ENCODE data around the gene RASA4B. TPM values are rescaled to one million over a fixed set of nuclear protein-coding genes. Genes with fewer than 3 reads are reported as not detected.
A peak's percentile ranks its signal among the peaks of the same experiment; 100 is the strongest.
"Not testable (repeated sequence)": the region's sequence is repeated elsewhere in the genome, so short reads cannot be mapped to it uniquely, and the experiment has no call there.

RASA4B gene
- total RNA-seq, 1 donor from 2014 or later, result 2.6 TPM

- DNase-seq (ENCODE audit: low read depth in 2 of 2), result not testable (repeated sequence)
Measured at GRCh38 chr7:102474116-102474515, 43.5 kb downstream of the RASA4B start.

GRCh38 chr7:102473271-102473991 is 44.1 kb downstream of the RASA4B start:
- DNase-seq (ENCODE audit: low read depth in 2 of 2), result no peak

- DNase-seq (ENCODE audit: low read depth in 2 of 2), result no peak
Measured at GRCh38 chr7:102472126-102473041, 45.2 kb downstream of the RASA4B start.

- DNase-seq (ENCODE audit: low read depth in 2 of 2), result no peak
Measured at GRCh38 chr7:102471791-102472125, 45.8 kb downstream of the RASA4B start.

- DNase-seq (ENCODE audit: low read depth in 2 of 2), result no peak
Measured at GRCh38 chr7:102469972-102470825, 47.4 kb downstream of the RASA4B start.

- DNase-seq (ENCODE audit: low read depth in 2 of 2), result no peak
Measured at GRCh38 chr7:102469351-102469971, 48.1 kb downstream of the RASA4B start.

GRCh38 chr7:102468478-102469350 is 48.9 kb downstream of the RASA4B start:
- DNase-seq (ENCODE audit: low read depth in 2 of 2), result no peak

- DNase-seq (ENCODE audit: low read depth in 2 of 2), result no peak
Measured at GRCh38 chr7:102467581-102468477, 49.7 kb downstream of the RASA4B start.

GRCh38 chr7:102466097-102466496 is 51.5 kb downstream of the RASA4B start:
- no peak for DNase-seq (ENCODE audit: low read depth in 2 of 2)

- DNase-seq (ENCODE audit: low read depth in 2 of 2), result peak; percentile 66 to 93
Measured at GRCh38 chr7:102464577-102465280, 52.8 kb downstream of the RASA4B start, which contains the start of the genes ALKBH4 and LRWD1. Gene ALKBH4, minus strand, starts transcription at chr7:102464863. Its CDS starts 27 bp downstream, at chr7:102464836. Gene LRWD1, plus strand, starts transcription at chr7:102464984. Its CDS starts 97 bp downstream, at chr7:102465081.

GRCh38 chr7:102463841-102464576 is 53.6 kb downstream of the RASA4B start:
- DNase-seq (ENCODE audit: low read depth in 2 of 2), result peak in 1 of 2 donors; percentile 16

- DNase-seq (ENCODE audit: low read depth in 2 of 2), result no peak
Measured at GRCh38 chr7:102460467-102460866, 57.1 kb downstream of the RASA4B start.

GRCh38 chr7:102459221-102459844 is 58.2 kb downstream of the RASA4B start:
- no peak for DNase-seq (ENCODE audit: low read depth in 2 of 2)

GRCh38 chr7:102457352-102457924 is 60.1 kb downstream of the RASA4B start:
- no peak for DNase-seq (ENCODE audit: low read depth in 2 of 2)

- DNase-seq (ENCODE audit: low read depth in 2 of 2), result no peak
Measured at GRCh38 chr7:102456327-102456726, 61.2 kb downstream of the RASA4B start.

- no peak for DNase-seq (ENCODE audit: low read depth in 2 of 2)
Measured at GRCh38 chr7:102455596-102455995, 62.0 kb downstream of the RASA4B start.

- DNase-seq (ENCODE audit: low read depth in 2 of 2), result not testable (repeated sequence)
Measured at GRCh38 chr7:102454932-102455331, 62.6 kb downstream of the RASA4B start.

Measured in dermis microvascular lymphatic vessel endothelial cell (primary cell).